Lung (tissue), 12 donors: ENCODE measurements around the gene GPR108. TPM values are rescaled to one million over a fixed set of nuclear protein-coding genes. Genes with fewer than 3 reads are reported as not detected.

Experiments used
- ATAC-seq: fragments of 200-7000 bp; cut with Tn5 transposase; one replicate; pipeline ENCODE4 v1.9.1; 2020; ENCODE audit warnings: moderate number of reproducible peaks; ENCODE audit not compliant: insufficient read depth, low FRiP score
- DNase-seq, 3 donors: peaks; one replicate each; pipeline ENCODE4 v3.0.0-alpha.2; 2013 to 2017
- H3K27ac ChIP-seq, 2 donors: one replicate each; pipeline ENCODE4 v1.5.1; 2013; ENCODE audit warnings: mild to moderate bottlenecking in 2 of 2, moderate library complexity in 2 of 2, control low read depth in 1 of 2, inconsistent platforms in 1 of 2, low read depth in 1 of 2, low read length in 1 of 2
- H3K27me3 ChIP-seq, 3 donors: one replicate each; pipeline ENCODE4 v1.5.1; 2013; ENCODE audit warnings: low read length in 2 of 3; ENCODE audit not compliant: control insufficient read depth in 3 of 3, insufficient read depth in 3 of 3
- H3K36me3 ChIP-seq, 4 donors: one replicate each; pipeline ENCODE4 v1.5.1; 2013; ENCODE audit warnings: low read length in 4 of 4, mild to moderate bottlenecking in 1 of 4, moderate library complexity in 1 of 4; ENCODE audit not compliant: control insufficient read depth in 4 of 4, insufficient read depth in 4 of 4
- H3K4me1 ChIP-seq, 5 donors: one replicate each; pipeline ENCODE4 v1.5.1; 2013; ENCODE audit warnings: low read length in 5 of 5, mild to moderate bottlenecking in 2 of 5, moderate library complexity in 1 of 5; ENCODE audit not compliant: control insufficient read depth in 5 of 5, insufficient read depth in 5 of 5
- H3K4me3 ChIP-seq: one replicate; pipeline ENCODE4 v1.5.1; 2013; ENCODE audit warnings: mild to moderate bottlenecking, control low read depth, moderate library complexity
- H3K9ac ChIP-seq, 2 donors: one replicate each; pipeline ENCODE4 v1.5.1; 2013; ENCODE audit warnings: low read length in 2 of 2, control low read depth in 1 of 2; ENCODE audit not compliant: insufficient read depth in 1 of 2
- H3K9me3 ChIP-seq, 4 donors: one replicate each; pipeline ENCODE4 v1.5.1; 2013; ENCODE audit warnings: low read length in 3 of 4, mild to moderate bottlenecking in 1 of 4, moderate library complexity in 1 of 4; ENCODE audit not compliant: control insufficient read depth in 4 of 4, insufficient read depth in 3 of 4
- WGBS, 2 donors: extraction: QIAGEN DNeasy Blood & Tissue Kit; methylation state at CpG; one replicate each; pipeline ENCODE4 v1.1.7; 2013; 5-methylcytosine and 5-hydroxymethylcytosine counted together
- polyA plus RNA-seq, 2 donors: library from polyadenylated mRNA; stranded (reverse); fragments of 200-250 nt; gene quantifications; one replicate each; pipeline ENCODE4 v1.2.1, GENCODE V29; 2013
- total RNA-seq, 2 donors: library from RNA; depleted of rRNA in 1 of 2; stranded (reverse); fragments of >200 nt in 1 of 2; gene quantifications; one replicate each; pipeline ENCODE4 v1.2.1, GENCODE V29; 2014 to 2021
- TF ChIP-seq, protein P1 (sequence below): IDR thresholded peaks from 2 replicates; pipeline ENCODE4 v1.5.1; 2012; ENCODE audit warnings: mild to moderate bottlenecking; ENCODE audit errors: control extremely low read depth, extremely low read depth
- donor health status: control.
- donor health status: control.
- donor health status: Bipolar disorder and iron deficiency.
- donor health status: healthy.
- donor health status: DM: yes; HTN: yes; CAD: no.

Gene GPR108
- total and polyA plus RNA-seq, 4 donors, result 33.5 to 98.0 (median 93.5) TPM

GRCh38 chr19:6682607-6683128 is 54.7 kb downstream of the GPR108 start:
- DNase-seq (no peak), ATAC-seq (no peak)
- no peaks in the 10 kb centered on the region for H3K4me1 ChIP-seq
- WGBS, 2 donors, result 75 to 81% methylated on average over 3 of the region's 3 CpGs
- peaks cover 0 to 21% (median 0%) of the 10 kb centered on the region in 4 donors for H3K36me3 ChIP-seq
- H3K4me3 ChIP-seq, result no peak overlapping the region
- no peak overlapping the region for H3K9ac ChIP-seq
- H3K27me3 ChIP-seq, result peaks cover 0 to 2% (median 0%) of the 10 kb centered on the region in 3 donors
- H3K9me3 ChIP-seq, result peaks cover 0 to 2% (median 0%) of the 10 kb centered on the region in 4 donors
- TF ChIP-seq, protein P1, sequence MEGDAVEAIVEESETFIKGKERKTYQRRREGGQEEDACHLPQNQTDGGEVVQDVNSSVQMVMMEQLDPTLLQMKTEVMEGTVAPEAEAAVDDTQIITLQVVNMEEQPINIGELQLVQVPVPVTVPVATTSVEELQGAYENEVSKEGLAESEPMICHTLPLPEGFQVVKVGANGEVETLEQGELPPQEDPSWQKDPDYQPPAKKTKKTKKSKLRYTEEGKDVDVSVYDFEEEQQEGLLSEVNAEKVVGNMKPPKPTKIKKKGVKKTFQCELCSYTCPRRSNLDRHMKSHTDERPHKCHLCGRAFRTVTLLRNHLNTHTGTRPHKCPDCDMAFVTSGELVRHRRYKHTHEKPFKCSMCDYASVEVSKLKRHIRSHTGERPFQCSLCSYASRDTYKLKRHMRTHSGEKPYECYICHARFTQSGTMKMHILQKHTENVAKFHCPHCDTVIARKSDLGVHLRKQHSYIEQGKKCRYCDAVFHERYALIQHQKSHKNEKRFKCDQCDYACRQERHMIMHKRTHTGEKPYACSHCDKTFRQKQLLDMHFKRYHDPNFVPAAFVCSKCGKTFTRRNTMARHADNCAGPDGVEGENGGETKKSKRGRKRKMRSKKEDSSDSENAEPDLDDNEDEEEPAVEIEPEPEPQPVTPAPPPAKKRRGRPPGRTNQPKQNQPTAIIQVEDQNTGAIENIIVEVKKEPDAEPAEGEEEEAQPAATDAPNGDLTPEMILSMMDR, result no peak
- no peak overlapping the region for H3K27ac ChIP-seq

DNA sequence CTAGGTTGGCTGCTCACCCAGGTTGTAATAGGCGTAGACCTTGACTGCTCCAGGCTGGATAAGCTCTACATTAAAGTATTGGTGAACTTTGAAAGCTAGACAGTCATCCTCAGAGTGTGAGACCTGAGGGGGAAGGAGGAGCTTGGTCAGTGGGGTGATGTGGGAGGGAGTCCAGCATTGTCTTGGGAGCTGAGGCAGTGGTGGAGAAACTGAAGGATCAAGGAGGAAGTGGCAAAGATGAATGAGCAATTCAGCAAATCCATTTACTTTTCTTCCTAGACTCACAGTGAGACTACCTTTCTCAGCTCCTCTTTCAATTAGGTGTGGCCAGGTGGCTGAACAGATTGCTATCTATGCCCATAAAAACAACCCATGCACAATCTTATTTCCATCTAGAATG is 57.2 kb downstream of the GPR108 start:
- Histone ChIP-seq H3K4me1 (no peaks in the 10 kb centered on the region), H3K36me3 (peaks cover 0 to 21% (median 0%) of the 10 kb centered on the region in 4 donors), H3K27me3 (peaks cover 0 to 2% (median 0%) of the 10 kb centered on the region in 3 donors), H3K4me3 (no peak overlapping the region), H3K27ac (no peak overlapping the region), H3K9me3 (peaks cover 0 to 2% (median 0%) of the 10 kb centered on the region in 4 donors), H3K9ac (no peak overlapping the region)
- WGBS, 2 donors, result 99 to 100% methylated on average over 1 of the region's 1 CpG
- TF ChIP-seq, protein P1, result no peak
- ATAC-seq, result no peak
- no peak for DNase-seq

Other genes starting within 250 kb of the GPR108 start
- 1 to 10 TPM in 1 of 2 donors, under 1 TPM in 1; 0.28 to 2.1 TPM for gene TUBB4A, start 235.3 kb downstream of the GPR108 start, total RNA-seq
- under 1 TPM; 0.05 to 0.08 TPM for gene TUBB4A, start 235.3 kb downstream of the GPR108 start, polyA plus RNA-seq
- 10 to 100 TPM in 1 of 2 donors, under 1 TPM in 1; 1.00 to 10.1 TPM for gene TNFSF9, start 206.6 kb downstream of the GPR108 start, total RNA-seq
- gene TNFSF9, start 206.6 kb downstream of the GPR108 start, polyA plus RNA-seq, result 1 to 10 TPM; 3.2 to 8.6 TPM
- under 1 TPM; 0.28 to 0.40 TPM for gene CD70, start 146.4 kb downstream of the GPR108 start, total RNA-seq
- under 1 TPM; 0.22 to 0.57 TPM for gene CD70, start 146.4 kb downstream of the GPR108 start, polyA plus RNA-seq
- gene TNFSF14, start 67.4 kb downstream of the GPR108 start, total RNA-seq, result 1 to 10 TPM; 3.0 to 5.2 TPM
- 1 to 10 TPM; 4.3 to 5.8 TPM for gene TNFSF14, start 67.4 kb downstream of the GPR108 start, polyA plus RNA-seq
- gene C3, start 16.9 kb downstream of the GPR108 start, total RNA-seq, result 1,000 to 10,000 TPM; 1,072 to 1,612 TPM
- 1,000 to 10,000 TPM in 1 of 2 donors, 100 to 1,000 TPM in 1; 613 to 1,433 TPM for gene C3, start 16.9 kb downstream of the GPR108 start, polyA plus RNA-seq
- 10 to 100 TPM; 60.8 to 82.2 TPM for gene TRIP10, start 2.1 kb upstream of the GPR108 start, total RNA-seq
- gene TRIP10, start 2.1 kb upstream of the GPR108 start, polyA plus RNA-seq, result 10 to 100 TPM; 77.4 to 97.3 TPM
- gene SH2D3A, start 29.9 kb upstream of the GPR108 start, total RNA-seq, result 10 to 100 TPM; 16.6 to 30.6 TPM
- gene SH2D3A, start 29.9 kb upstream of the GPR108 start, polyA plus RNA-seq, result 10 to 100 TPM; 21.2 to 24.2 TPM
- gene VAV1, start 35.1 kb upstream of the GPR108 start, total RNA-seq, result 10 to 100 TPM; 15.4 to 28.4 TPM
- 10 to 100 TPM in 1 of 2 donors, 1 to 10 TPM in 1; 8.7 to 60.8 TPM for gene VAV1, start 35.1 kb upstream of the GPR108 start, polyA plus RNA-seq
- gene ADGRE1, start 150.0 kb upstream of the GPR108 start, total RNA-seq, result 10 to 100 TPM in 1 of 2 donors, 1 to 10 TPM in 1; 2.3 to 12.4 TPM
- 10 to 100 TPM in 1 of 2 donors, under 1 TPM in 1; 0.45 to 40.0 TPM for gene ADGRE1, start 150.0 kb upstream of the GPR108 start, polyA plus RNA-seq